HuH-7.5 (cell line): ENCODE data around the gene TMEM190.

Experiments
- DNase-seq: peaks from one replicate; pipeline ENCODE4 v3.0.0; 2011; ENCODE audit warnings: low spot score

TMEM190 gene

DNA sequence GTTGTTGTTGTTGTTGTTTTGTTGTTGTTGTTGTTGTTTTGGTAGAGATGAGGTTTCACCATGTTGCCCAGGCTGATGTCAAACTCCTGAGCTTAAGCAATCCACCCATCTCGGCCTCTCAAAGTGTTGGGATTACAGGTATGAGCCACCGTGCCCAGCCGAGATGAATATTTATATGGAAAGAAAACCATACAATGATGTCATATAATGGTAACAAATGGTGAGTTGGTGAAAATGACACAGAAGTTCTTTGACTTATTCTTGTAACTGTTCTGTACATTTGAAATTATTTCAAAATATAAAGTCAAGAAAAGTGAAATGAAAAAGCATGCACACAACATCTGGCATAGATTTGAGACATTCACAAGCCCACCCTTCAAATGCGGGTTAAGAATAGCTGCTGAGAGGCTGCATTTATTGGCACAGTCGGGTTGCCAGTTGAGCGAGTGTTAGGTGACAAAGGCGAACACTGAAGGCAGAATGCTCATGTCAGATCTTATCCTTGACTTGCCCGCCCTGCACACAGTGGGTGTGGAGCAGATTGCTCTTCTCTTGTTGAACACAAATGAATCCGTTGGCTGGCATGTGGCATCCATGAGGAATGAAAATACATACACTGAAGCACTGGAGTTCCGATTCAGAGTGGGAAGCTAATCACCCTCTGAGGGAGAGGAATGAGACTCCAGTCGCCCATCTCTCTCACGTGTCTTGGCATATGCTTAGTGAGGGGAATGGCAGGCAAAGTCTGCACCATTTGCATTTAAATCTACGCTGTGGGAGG is 46.8 kb downstream of the TMEM190 start:
- no peak for DNase-seq

- no peak for DNase-seq
These were observed 47.9 kb downstream of the TMEM190 start for GRCh38 chr19:55424518-55424917.

GRCh38 chr19:55426042-55426441 is 49.4 kb downstream of the TMEM190 start:
- DNase-seq, result no peak
